SU-DHL-6 (cell line): Measurements from ENCODE around the gene HCRTR1.

Source experiments
- H2AFZ ChIP-seq: fragments of 200-600 bp; sonication (generic); 2 replicates; pipeline ENCODE4 v1.6.1; 2014; ENCODE audit warnings: low read depth, mild to moderate bottlenecking, moderate library complexity, mixed read lengths, antibody characterized with exemption, low read length; ENCODE audit not compliant: severe bottlenecking
- H3F3A ChIP-seq: fragments of 200-600 bp; shearing (Covaris generic); 2 replicates; pipeline ENCODE4 v1.6.0; 2016; ENCODE audit warnings: antibody characterized with exemption, mild to moderate bottlenecking; ENCODE audit not compliant: insufficient read depth
- H3K27ac ChIP-seq: fragments of 200-600 bp; sonication (generic); 2 replicates; pipeline ENCODE4 v1.5.1; 2016; ENCODE audit warnings: low read depth, mild to moderate bottlenecking, low read length, moderate library complexity, mixed read lengths
- H3K27me3 ChIP-seq: fragments of 200-600 bp; sonication (generic), shearing (Covaris generic); 2 replicates; pipeline ENCODE4 v1.6.0; 2014; ENCODE audit warnings: mild to moderate bottlenecking, low read length
- H3K36me3 ChIP-seq: fragments of 200-600 bp; sonication (generic); 2 replicates; pipeline ENCODE4 v1.6.1; 2014; ENCODE audit warnings: mild to moderate bottlenecking, low read length, mixed read lengths
- H3K4me2 ChIP-seq: fragments of 300-600, 200-600 bp; shearing (Covaris generic), sonication (generic); 2 replicates; pipeline ENCODE4 v1.6.0; 2014; ENCODE audit warnings: low read length, low read depth, mild to moderate bottlenecking; ENCODE audit not compliant: poor library complexity, severe bottlenecking
- H3K4me3 ChIP-seq: fragments of 200-600 bp; sonication (generic); 2 replicates; pipeline ENCODE4 v1.5.1; 2014; ENCODE audit warnings: antibody characterized with exemption, low read length, mild to moderate bottlenecking, mixed read lengths; ENCODE audit not compliant: insufficient read depth, poor library complexity, severe bottlenecking
- H3K79me2 ChIP-seq: fragments of 200-600 bp; sonication (generic); 2 replicates; pipeline ENCODE4 v1.6.1; 2014; ENCODE audit warnings: mild to moderate bottlenecking, low read length, moderate library complexity; ENCODE audit not compliant: insufficient read depth
- H3K9ac ChIP-seq: fragments of 200-600 bp; sonication (generic); 2 replicates; pipeline ENCODE4 v1.7.0; 2014; ENCODE audit warnings: mild to moderate bottlenecking, low read length
- H3K9me2 ChIP-seq: fragments of 200-600 bp; sonication (generic); replicated peaks from 2 replicates; pipeline ENCODE4 v1.6.1; 2014; ENCODE audit warnings: low read length; ENCODE audit not compliant: insufficient read depth
- H3K9me3 ChIP-seq: fragments of 200-600 bp; sonication (generic); 2 replicates; pipeline ENCODE4 v1.6.1; 2014; ENCODE audit warnings: low read length, mixed read lengths; ENCODE audit not compliant: insufficient read depth
- H4K20me1 ChIP-seq: fragments of 200-600 bp; sonication (generic); 2 replicates; pipeline ENCODE4 v1.6.1; 2014; ENCODE audit warnings: low read depth, mild to moderate bottlenecking, antibody characterized with exemption, low read length, moderate library complexity, mixed read lengths
- CTCF ChIP-seq: fragments of 200-600 bp; sonication (generic); IDR thresholded peaks from one replicate; pipeline ENCODE4 v1.5.1; 2017; ENCODE audit warnings: antibody characterized with exemption, mild to moderate bottlenecking, low read length, moderate library complexity; ENCODE audit not compliant: insufficient read depth, poor library complexity, severe bottlenecking
- EZH2phosphoT487 ChIP-seq: fragments of 200-600 bp; sonication (generic), shearing (Covaris generic); conservative IDR thresholded peaks from 2 replicates; pipeline ENCODE4 v1.6.1; 2018; ENCODE audit warnings: mild to moderate bottlenecking, antibody characterized with exemption, low read length, moderate library complexity, mixed read lengths

Gene HCRTR1

GRCh38 chr1:31640179-31640578 is 22.7 kb downstream of the HCRTR1 start:
- Histone ChIP-seq H3K36me3 (no peaks in the 10 kb centered on the region), H3K4me3 (no peak overlapping the region), H3K27me3 (no peaks in the 10 kb centered on the region), H2AFZ (no peak overlapping the region), H4K20me1 (no peaks in the 10 kb centered on the region), H3K9me3 (no peaks in the 10 kb centered on the region), H3F3A (no peaks in the 10 kb centered on the region), H3K27ac (no peak overlapping the region), H3K9me2 (no peaks in the 10 kb centered on the region), H3K9ac (no peak overlapping the region), H3K4me2 (no peak overlapping the region), H3K79me2 (peaks cover 74% of the 10 kb centered on the region)
- no peak for TF ChIP-seq EZH2phosphoT487
- no peak for TF ChIP-seq CTCF

GRCh38 chr1:31640964-31641363 is 23.5 kb downstream of the HCRTR1 start:
- no peaks in the 10 kb centered on the region for H3K9me2 ChIP-seq
- H3K4me3 ChIP-seq, result no peak overlapping the region
- peaks cover 70% of the 10 kb centered on the region for H3K79me2 ChIP-seq
- H4K20me1 ChIP-seq, result no peaks in the 10 kb centered on the region
- H3K27me3 ChIP-seq, result no peaks in the 10 kb centered on the region
- peaks cover 6% of the 10 kb centered on the region; the same call in 1 of the 2 replicates for H3F3A ChIP-seq
- H2AFZ ChIP-seq, result no peak overlapping the region
- TF ChIP-seq CTCF, result no peak
- TF ChIP-seq EZH2phosphoT487, result no peak
- no peak overlapping the region for H3K4me2 ChIP-seq
- no peak overlapping the region for H3K9ac ChIP-seq
- H3K36me3 ChIP-seq, result no peaks in the 10 kb centered on the region
- no peaks in the 10 kb centered on the region for H3K9me3 ChIP-seq
- no peak overlapping the region for H3K27ac ChIP-seq

DNA sequence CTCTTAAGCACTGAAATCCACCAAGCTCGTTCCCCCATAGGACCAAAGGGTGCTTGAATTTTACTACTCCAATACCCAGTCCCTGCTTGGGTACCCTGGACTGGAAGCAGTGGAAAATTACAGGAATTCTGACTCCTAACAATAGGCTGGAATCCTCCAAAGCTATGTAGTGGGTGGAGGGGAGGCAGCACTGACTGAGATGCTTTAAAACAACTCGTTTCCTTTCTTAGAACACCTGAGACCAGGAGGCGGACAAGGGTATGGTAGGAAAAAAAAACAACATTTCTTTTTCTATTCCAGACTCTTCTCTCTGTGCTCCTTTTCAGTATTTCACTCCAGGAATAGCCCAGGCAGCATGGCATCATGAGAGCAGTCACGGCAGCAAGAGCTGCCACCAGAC is 24.9 kb downstream of the HCRTR1 start:
- TF ChIP-seq EZH2phosphoT487 (no peak), CTCF (no peak)
- peaks cover 56% of the 10 kb centered on the region for H3K79me2 ChIP-seq
- no peak overlapping the region for H3K27ac ChIP-seq

GRCh38 chr1:31642897-31643296 is 25.4 kb downstream of the HCRTR1 start:
- Histone ChIP-seq H3K27ac (no peak overlapping the region), H4K20me1 (no peaks in the 10 kb centered on the region), H3K4me2 (peak overlapping the region; percentile 73), H3F3A (peaks cover 6% of the 10 kb centered on the region; the same call in 1 of the 2 replicates), H3K36me3 (no peaks in the 10 kb centered on the region), H3K79me2 (peaks cover 50% of the 10 kb centered on the region), H3K9ac (no peak overlapping the region), H3K27me3 (no peaks in the 10 kb centered on the region), H3K4me3 (no peak overlapping the region), H3K9me2 (no peaks in the 10 kb centered on the region), H3K9me3 (no peaks in the 10 kb centered on the region), H2AFZ (no peak overlapping the region)
- TF ChIP-seq CTCF, result no peak
- no peak for TF ChIP-seq EZH2phosphoT487

More for the DNA sequence above, 24.9 kb downstream of the HCRTR1 start:
- H3K4me2 ChIP-seq, result no peak overlapping the region
- H2AFZ ChIP-seq, result no peak overlapping the region
- no peak overlapping the region for H3K4me3 ChIP-seq
- no peak overlapping the region for H3K9ac ChIP-seq
- H3K9me2 ChIP-seq, result no peaks in the 10 kb centered on the region
- H3F3A ChIP-seq, result peaks cover 6% of the 10 kb centered on the region; the same call in 1 of the 2 replicates
- no peaks in the 10 kb centered on the region for H3K9me3 ChIP-seq
- no peaks in the 10 kb centered on the region for H3K27me3 ChIP-seq
- H4K20me1 ChIP-seq, result no peaks in the 10 kb centered on the region
- H3K36me3 ChIP-seq, result no peaks in the 10 kb centered on the region
